Measurements from ENCODE around the gene CD109.

CD109 gene

DNA sequence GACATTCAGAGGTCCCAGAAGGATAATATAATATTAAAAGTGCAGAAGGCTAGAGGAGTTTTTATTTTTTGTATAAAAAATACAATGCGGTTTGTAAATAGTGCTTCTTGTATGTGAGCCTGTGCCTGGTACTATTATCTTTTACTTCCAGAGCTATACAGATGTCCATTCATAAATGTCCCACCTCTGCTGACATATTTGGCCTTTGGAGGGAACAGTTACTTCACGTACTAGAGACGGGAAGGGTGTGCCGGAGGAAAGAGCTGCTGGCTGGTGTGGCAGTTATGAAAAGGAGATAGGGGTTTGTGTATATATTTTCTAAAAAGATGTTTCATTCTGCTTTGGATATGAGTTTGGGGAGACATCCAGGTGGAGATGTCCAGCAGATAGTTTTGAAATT is 8.8 kb downstream of the CD109 start:
- TF ChIP-seq GATA3 (IDR thresholded peaks at IDR 0.05; ENCODE audit: low read depth, low read length) (no peak), GATA2 (IDR thresholded peaks at IDR 0.05; ENCODE audit: low read depth, low read length) (no peak)

DNA sequence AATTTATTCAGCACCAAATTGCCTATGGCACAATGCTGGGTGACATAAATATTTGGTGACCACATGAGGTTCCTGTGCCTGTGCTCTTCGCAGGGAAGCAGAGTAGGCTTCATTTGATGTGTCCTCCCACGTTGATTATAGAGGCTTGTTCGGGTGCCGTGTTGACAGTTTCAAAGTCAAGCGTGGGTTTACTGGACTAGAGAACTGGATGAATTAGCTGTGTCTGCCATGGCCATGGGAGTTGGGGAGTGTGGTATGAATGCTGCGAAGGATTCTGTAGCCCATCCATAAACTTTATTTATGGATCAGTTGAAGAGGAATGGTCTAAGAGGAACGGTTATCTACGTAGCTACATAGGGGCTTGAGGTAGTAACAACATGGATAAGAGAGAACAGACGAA is 11.0 kb downstream of the CD109 start:
- no peak for TF ChIP-seq GATA3 (IDR thresholded peaks at IDR 0.05; ENCODE audit: low read depth, low read length)
- TF ChIP-seq GATA2 (IDR thresholded peaks at IDR 0.05; ENCODE audit: low read depth, low read length), result no peak

DNA sequence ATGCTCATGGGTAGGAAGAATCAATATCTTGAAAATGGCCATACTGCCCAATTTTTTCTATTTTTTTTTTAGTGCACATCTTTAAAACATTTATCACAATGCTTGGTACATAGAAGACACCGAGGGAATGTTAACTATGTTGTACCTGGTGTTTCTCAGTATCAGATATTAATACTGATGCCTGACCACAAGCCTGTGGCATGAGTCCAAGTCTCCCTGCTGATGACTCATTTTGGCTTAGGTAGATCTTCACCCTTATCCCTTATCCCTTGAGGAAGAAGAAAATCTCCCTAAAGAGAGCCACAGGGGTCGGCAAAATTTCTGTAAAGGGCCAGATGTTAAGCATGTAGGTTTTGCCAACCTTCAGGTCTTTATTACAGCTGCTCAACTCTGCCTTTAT is 14.5 kb downstream of the CD109 start:
- TF ChIP-seq GATA3 (IDR thresholded peaks at IDR 0.05; ENCODE audit: low read depth, low read length) (no peak), GATA2 (IDR thresholded peaks at IDR 0.05; ENCODE audit: low read depth, low read length) (no peak)

DNA sequence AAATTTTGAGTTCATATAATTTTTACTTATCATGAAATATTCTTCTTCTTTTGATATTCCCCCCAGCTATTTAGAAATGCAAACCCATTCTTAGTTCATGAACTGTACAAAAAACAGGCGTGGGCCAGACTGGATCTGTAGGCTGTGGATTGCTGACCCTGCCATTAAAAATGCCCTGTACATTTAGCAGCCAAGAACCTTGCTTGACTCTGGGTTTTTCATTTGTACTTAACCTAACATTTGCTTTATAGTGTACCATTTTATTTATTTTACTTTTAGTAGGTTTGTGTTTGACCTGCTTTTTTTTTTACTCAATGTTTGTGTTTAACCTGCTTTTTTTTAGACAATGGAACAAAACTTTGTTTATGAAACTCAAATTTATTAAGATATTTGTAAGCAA is 14.9 kb downstream of the CD109 start:
- TF ChIP-seq GATA3 (IDR thresholded peaks at IDR 0.05; ENCODE audit: low read depth, low read length), result no peak
- no peak for TF ChIP-seq GATA2 (IDR thresholded peaks at IDR 0.05; ENCODE audit: low read depth, low read length)

DNA sequence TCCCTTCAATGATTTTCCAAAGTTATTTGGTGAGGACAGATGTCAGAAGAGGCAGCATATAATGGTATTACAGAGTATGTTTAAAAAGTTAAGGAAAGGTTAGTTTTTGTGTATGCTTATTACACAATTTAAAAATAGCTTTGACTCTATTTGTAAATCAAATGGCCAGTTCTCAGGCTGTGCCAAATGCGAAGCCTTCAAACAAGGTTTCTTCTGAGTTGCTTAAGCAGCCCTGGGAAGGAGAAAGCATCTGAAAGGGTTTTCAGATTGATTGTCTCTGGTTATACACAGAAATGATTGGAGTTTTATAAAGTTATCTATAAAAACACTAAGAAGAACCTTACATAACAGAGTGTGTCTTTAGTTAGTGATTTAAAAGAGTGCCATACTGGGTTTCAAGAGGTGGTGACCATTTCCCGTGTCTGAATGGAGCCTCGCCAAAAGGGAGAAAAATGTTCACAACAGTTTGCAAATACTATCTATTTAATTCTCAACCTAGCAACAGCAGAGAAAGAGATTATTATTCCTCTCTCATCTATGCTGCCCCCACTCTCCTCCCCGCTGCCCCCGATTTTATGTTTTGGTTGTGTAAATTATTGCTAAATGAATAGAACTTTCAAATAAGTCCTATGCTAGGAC is 16.7 kb downstream of the CD109 start:
- TF ChIP-seq GATA3 (IDR thresholded peaks at IDR 0.05; ENCODE audit: low read depth, low read length) (no peak), GATA2 (IDR thresholded peaks at IDR 0.05; ENCODE audit: low read depth, low read length) (no peak)

DNA sequence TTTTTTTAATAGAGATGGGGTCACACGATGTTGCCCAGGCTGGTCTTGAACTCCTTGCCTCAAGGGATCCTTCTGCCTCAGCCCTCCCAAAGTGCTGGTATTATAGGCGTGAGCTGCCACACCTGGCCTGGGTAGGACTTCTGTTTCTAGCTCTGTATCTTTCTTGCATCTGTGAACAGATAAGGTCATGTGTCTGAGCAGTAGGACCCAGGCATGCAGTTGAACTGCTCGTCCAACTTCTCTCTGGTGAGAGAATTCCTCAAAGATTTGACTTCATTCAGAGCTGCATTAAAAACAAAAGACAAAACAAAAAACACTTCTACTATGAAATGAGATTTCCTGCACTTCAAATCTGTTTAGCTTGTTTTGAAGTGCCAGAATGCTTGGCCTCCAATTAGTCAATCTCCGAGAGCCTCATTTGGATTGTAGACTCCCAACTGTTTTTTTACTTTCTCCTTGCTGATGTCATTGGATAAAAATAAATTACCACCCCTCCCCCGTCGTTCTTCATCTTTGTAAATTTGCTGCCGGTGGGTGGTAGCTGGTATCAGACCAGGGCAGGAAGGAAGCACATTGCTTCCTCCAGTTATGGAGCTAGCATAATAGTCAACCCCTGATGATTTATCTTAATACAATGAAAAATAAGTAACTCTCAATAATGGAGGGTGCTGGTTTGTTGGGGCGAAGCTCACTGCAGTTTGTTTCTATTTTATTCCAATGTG is 17.6 kb downstream of the CD109 start:
- no peak for TF ChIP-seq GATA2 (IDR thresholded peaks at IDR 0.05; ENCODE audit: low read depth, low read length)
- no peak for TF ChIP-seq GATA3 (IDR thresholded peaks at IDR 0.05; ENCODE audit: low read depth, low read length)

DNA sequence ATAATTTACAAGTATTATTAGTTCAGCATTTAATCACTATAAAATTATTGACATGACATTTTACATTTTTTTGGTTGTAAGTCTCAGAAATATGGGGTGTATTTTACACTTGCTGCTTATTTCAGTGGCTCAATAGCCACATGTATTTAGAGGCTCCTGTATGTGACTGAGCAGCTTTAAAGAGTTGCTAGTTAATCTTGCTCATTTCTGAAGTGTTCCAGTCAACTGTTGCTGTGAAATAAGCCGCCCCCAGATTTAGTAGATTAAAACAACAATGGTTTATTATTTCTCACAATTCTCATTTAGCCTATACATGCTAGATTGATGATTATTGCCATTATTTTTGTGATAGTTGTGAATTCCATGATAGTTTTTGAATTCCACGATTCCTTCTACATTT is 23.0 kb downstream of the CD109 start:
- TF ChIP-seq GATA3 (IDR thresholded peaks at IDR 0.05; ENCODE audit: low read depth, low read length) (no peak), GATA2 (IDR thresholded peaks at IDR 0.05; ENCODE audit: low read depth, low read length) (no peak)

DNA sequence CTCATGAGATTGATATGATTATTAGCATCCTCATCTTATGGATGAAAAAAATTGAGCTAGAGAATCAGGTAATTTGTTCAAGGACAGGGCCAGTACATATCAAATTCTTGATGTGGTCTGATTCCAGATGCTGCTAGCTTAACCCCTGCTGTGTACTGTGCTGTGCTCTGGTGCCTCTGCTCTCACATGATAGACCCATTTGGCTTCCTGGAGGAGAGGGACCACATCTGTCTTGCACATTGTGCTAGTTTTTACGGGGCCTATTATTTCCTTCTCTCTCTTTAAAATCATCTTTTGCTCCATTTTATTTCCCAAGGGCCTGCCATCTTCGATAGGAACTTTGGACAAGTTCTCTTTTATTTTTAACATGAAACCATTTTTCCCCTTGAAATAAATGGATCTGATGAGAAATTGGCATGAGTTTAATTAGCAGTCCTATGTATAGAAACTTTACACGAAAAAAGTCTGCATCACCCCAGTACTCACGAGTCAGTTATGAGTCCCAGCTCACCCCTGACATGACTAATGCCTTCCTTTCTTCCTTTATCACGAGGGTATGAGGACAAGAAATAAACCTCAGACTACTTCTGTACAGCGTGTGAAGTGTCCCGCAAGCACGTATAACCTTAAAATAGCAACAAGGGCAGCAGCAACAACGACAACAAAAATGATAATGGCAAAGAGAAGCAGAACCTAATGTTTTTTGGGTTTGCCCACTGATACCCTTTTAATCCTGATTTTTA is 26.5 kb downstream of the CD109 start:
- TF ChIP-seq GATA3 (IDR thresholded peaks at IDR 0.05; ENCODE audit: low read depth, low read length) (no peak), GATA2 (IDR thresholded peaks at IDR 0.05; ENCODE audit: low read depth, low read length) (no peak)

DNA sequence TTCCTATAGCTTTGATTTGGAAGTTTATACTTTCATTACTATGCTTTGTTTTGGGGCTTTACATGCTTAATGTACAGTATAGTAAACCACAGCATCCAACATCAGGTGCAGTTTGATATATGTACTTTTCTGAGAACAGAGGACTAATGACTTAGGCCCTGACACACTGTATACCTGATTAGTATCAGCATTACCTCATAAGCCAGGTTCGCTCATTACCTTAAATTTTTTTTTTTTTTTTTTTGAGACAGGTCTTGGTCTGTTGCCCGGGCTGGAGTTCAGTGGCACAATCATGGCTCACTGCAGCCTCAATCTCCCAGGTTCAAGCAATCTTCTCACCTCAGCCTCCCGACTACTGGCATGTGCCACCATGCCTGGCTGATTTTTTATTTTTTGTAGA is 28.4 kb downstream of the CD109 start:
- no peak for TF ChIP-seq GATA3 (IDR thresholded peaks at IDR 0.05; ENCODE audit: low read depth, low read length)
- TF ChIP-seq GATA2 (IDR thresholded peaks at IDR 0.05; ENCODE audit: low read depth, low read length), result no peak

DNA sequence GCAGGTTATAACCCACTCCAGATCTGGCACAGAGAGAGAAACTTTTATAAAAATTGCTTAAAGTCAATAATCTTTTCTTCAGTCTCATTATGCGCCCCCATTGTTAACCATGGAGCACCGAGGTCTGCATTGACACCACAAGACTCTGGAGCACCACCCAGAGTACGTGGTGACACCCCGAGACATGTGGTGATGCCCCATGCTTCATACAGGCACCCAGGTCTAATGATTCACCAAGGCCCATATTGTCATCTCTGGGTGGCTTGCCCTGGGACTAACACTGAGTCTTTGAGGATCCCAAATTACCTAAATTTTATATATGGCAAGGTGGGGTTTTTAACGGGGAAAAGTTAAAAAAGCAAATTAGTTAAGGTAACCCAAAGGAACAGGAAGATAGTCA is 31.1 kb downstream of the CD109 start:
- TF ChIP-seq GATA3 (IDR thresholded peaks at IDR 0.05; ENCODE audit: low read depth, low read length) (no peak), GATA2 (IDR thresholded peaks at IDR 0.05; ENCODE audit: low read depth, low read length) (no peak)

DNA sequence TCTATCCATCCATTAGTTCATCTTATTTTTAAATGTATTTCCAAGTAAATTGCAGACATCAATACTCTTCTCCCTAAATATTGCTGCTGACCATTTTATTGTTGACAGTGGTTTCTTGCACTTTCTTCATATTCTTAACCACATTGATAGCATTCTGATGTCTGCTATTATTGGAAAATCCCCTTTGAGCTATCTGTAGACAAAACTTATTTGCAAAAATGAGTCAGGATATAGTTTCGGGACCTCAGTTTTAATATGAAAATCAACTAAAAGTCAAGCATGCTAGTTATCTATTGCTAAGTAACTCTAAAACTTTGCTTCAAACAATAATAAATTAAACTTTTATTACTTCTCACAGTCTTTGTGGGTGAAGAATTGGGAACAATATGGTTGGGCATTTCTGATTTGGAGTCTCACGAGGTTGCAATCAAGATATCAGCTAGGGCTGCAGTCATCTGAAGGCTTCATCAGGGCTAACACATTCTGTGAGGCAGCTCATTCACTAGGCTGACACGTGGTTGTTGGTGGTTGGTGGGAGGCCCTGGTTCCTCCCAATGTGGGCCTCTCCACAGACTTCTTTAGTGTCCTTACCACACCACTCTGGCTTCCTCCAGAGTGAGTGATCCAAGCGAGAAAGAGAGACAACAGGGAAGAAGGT is 32.7 kb downstream of the CD109 start:
- TF ChIP-seq GATA2 (IDR thresholded peaks at IDR 0.05; ENCODE audit: low read depth, low read length) (no peak), GATA3 (IDR thresholded peaks at IDR 0.05; ENCODE audit: low read depth, low read length) (no peak)

DNA sequence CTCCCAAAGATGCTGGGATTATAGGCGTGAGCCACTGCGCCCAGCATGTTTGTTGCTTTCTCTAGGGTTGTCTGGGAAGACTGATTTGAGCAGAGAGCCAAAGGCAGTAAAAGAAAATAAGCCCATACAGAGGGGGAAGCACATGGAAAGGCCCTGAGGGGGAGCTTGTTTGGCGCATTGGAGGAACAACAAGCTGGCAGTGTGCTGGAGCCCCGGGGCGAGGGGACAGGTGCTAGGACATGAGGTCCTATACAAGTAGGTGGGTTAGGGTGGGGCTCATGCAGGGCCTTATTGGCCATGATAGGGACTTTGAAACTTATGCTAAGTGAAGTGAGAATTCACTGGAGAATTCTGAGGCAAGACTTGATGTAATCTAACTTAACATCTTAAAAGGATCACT is 35.3 kb downstream of the CD109 start:
- TF ChIP-seq GATA3 (IDR thresholded peaks at IDR 0.05; ENCODE audit: low read depth, low read length) (no peak), GATA2 (IDR thresholded peaks at IDR 0.05; ENCODE audit: low read depth, low read length) (no peak)

DNA sequence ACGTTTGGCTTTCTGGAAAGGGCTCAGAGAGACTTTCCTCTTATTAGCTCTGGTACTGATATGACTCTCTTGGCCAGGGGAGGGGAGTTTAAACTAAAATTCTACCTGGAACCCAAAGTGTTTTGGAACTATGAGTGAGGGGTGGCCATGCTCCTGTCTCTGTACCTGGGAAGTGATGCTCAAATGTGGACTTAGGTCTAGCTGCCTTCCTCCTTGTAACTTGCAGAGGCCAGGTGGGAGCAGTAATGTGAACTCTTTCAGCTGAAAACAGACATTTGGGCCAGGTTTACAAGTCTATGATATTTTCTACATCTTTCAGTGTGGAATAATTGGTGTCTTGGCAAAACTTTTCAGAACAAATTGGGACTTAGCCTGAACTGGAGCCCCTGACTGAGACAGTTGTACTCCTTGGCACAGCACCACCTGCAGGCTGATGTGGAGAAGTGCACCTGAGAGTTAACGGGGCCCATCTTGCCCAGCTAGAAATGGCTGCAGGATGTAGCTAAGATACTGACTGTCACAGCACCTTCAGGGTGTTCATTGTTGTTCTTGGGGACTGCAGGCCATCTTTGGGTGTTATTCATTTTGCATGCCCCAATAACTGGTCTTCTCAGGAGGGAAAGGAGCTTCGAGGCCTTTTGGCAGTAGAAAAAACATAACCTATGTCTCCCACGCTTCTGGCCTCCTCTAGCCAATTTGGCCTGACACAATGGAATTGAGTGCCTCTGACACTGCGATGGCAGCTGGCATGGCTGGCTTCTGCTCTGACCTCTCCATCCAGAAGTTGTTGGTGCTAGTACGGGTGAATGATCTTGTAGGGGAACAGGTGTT is 37.1 kb downstream of the CD109 start:
- no peak for TF ChIP-seq GATA3 (IDR thresholded peaks at IDR 0.05; ENCODE audit: low read depth, low read length)
- TF ChIP-seq GATA2 (IDR thresholded peaks at IDR 0.05; ENCODE audit: low read depth, low read length), result no peak

Measured in SH-SY5Y (cell line).